ENCODE results near the gene FBN1.

Gene FBN1

GRCh38 chr15:48367483-48367882 is 278.0 kb downstream of the FBN1 start:
- DNase-seq (ENCODE audit: low read depth, low spot score) = no peak

DNA sequence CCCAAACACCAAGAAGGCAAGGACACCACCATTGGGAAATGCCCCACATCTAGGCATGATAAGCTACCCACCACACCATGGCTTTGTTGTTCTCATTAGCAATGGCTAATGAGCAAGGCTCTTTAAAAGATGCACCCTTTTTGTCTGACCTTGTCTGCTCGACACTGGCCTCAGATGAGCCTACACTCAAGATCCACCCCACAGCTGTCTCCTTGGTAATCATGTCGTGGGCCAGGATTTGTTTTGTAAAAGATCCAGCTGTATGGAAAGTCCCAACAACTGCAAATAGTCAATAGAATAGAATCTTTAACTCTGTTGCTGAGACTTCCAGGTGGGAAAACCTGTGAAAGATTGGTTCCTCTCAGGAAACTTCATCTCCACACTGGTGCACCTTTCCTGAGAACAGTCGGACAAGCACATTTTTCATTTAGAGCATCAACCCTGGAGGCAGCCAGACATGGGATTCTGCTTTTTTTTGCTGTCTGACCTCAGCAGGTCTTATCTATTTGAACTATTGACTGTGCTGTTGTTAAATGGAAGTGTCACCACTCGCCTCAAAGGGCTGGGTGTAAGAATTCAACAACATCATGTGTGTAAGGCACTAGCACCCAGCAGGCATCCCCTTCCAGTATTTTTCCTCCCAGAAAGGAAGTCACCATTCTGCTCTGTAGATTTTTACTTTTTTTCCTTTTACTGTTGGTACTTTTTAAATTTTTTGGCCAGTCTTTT is 278.8 kb downstream of the FBN1 start:
- no peak for DNase-seq (ENCODE audit: low read depth, low spot score)

DNA sequence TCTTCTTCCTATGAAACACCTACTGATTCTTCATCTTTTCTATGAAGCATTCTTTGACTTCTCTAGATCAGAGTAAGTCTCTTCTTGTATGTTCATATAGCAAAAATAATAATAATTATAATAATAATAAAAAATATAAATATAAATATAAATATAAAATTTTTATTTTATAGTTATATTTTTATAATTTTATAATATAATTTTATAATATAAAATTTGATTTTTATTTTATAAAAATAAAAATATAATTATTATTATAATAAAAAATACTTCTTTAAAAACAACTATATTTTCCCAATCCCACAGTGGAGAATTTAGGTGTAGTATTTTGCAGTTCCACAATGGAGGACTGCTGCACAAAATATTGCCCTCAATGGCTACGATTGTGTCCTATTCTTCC is 279.9 kb downstream of the FBN1 start:
- no peak for DNase-seq (ENCODE audit: low read depth, low spot score)

GRCh38 chr15:48363474-48363873 is 282.0 kb downstream of the FBN1 start:
- DNase-seq (ENCODE audit: low read depth, low spot score) = no peak

- no peak for DNase-seq (ENCODE audit: low read depth, low spot score)
These were observed 283.8 kb downstream of the FBN1 start for GRCh38 chr15:48361685-48362084.

GRCh38 chr15:48360841-48361240 is 284.7 kb downstream of the FBN1 start:
- DNase-seq (ENCODE audit: low read depth, low spot score) = no peak
